GM10847 (cell line): ENCODE results near the gene EYA2.

Source experiments
- POLR2A ChIP-seq: IDR thresholded peaks from 2 replicates; pipeline ENCODE4 v1.6.1; 2011; ENCODE audit not compliant: insufficient read length; ENCODE audit errors: extremely low read depth

The EYA2 gene

DNA sequence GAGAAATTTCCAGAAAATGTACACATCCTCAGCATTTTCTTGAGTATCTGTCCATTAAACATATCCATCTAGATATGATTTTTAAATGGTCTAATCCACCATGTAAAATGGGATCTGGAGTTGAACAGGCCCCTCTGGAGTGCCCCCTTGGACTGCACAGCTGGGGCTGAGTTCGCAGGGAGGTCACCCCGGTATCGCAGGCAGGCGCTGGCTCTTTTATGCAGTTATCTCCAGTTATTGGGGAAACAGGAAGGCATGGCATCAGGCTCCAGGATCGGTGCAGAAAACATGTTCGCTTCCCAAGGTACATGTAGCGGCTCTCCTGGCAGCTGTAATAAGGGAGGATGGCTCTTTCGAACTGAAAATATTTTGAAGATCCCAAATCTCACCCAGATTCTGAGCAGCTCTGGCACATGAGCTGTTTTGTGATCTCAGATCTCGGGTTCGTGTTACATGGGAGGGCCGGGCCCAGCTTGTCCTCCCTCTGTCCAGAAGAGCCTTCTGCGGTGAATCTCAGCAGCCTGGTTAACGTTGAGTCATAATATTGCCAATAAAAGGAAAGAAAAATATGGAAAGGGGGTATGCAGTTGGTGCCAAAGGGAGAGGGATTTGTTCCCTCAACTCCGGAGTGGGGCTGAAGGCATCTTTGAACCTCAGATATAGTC is 167.7 kb downstream of the EYA2 start:
- TF ChIP-seq POLR2A, result no peak

DNA sequence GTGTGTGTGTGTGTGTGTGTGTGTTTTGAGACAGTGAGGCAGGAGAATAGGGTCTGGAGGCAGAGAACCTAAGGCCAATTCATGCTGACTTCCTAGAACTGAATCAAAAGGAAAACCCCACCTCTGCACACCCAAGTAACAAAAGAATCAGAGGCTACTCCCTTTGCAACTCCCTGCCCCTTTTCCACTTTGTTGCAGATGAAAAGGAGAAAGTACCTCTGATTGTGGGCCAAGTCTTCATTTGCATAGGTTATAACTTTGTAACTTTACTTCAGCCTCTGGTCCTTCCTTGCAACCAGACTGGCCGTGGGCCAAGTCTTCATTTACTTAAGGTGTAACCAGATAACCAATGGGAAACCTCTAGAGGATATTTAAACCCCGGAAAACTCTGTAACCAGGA is 168.8 kb downstream of the EYA2 start:
- no peak for TF ChIP-seq POLR2A

DNA sequence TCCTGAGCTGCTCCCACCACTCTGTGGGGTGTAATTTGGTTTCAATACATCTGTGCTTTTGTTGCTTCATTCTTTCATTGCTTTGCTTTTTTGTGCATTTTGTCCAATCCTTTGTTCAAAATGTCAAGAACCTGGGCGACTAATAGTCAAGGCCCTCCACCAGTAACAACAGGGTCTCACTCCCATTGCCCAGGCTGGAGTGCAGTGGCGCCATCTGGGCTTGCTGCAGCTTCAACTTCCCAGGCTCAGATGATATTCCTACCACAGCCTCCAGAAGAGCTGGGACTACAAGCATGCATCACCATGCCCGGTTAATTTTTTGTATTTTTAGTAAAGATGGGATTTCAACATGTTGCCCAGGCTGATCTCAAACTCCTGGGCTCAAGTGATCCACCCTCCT is 169.2 kb downstream of the EYA2 start:
- no peak for TF ChIP-seq POLR2A

DNA sequence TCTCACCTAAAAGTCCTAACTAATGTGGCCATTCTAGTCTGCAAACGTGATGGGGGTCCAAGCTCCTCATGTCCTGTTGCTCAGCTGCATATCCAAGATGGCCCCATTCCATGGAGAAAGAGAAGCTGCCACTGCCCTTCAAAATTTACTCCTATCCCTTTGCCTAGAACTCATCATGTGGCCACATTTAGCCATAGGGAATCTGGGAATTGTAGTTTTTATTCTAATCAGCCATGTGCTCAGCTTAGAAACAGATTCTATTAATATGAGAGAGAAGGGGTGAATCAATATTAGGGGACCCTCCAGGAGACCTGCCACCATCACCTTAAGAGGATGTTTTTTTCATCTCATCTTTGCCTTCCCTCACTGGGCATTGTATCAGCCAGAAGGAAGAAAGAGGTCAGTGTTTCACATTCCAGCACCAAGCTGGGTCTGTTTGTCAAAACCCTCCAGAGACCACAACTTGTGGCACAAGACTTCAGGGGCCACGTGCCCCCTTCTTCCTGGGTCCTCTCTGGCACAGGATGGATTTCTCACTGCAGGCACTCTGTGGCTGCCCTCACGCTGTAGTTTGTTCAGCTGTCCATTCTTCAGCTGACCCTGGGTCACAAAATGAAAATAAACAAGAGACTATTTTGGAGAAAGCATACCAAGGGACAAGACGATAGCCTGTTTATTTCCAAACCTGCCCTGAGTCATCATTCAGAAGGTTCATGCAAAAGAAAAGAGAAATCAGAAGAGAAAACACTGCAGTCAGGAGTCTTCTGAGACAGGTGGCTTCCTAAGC is 172.0 kb downstream of the EYA2 start:
- no peak for TF ChIP-seq POLR2A

DNA sequence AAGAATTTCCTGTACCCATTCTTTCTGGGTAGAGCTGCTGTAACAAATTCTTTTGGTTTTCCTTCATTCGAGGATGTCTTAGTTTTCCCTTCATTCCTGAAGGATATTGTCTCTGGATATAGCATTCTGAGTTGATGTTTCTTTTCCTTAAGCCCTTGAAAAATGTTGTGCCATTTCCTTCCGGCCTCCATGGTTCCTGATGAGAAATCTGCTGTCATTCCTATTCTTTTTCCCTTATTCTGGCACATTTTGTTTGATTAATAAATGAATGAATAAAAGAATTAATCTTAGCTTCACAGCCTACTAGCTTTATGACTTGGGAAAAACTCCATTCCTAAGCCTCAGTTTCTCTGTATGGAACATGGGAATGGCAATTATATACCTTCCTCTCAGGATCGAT is 173.1 kb downstream of the EYA2 start:
- TF ChIP-seq POLR2A, result no peak

DNA sequence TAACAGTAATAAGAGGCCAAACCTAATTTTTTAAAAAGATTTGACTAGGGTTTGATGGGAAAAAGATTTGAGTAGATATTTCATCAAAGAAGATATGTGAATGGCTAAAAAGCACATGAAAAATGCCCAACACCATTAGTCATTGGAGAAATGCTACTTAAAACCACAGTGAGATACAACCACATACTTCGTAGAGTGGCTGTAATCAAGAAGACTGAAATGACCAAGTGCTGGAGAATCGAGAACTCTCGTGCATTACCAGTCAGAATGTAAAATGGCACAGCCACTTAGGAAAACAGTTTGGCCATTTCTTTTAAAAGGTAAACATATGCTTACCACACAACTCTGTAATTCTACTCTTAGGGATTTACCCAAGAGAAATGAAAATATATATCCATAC is 175.5 kb downstream of the EYA2 start:
- no peak for TF ChIP-seq POLR2A

DNA sequence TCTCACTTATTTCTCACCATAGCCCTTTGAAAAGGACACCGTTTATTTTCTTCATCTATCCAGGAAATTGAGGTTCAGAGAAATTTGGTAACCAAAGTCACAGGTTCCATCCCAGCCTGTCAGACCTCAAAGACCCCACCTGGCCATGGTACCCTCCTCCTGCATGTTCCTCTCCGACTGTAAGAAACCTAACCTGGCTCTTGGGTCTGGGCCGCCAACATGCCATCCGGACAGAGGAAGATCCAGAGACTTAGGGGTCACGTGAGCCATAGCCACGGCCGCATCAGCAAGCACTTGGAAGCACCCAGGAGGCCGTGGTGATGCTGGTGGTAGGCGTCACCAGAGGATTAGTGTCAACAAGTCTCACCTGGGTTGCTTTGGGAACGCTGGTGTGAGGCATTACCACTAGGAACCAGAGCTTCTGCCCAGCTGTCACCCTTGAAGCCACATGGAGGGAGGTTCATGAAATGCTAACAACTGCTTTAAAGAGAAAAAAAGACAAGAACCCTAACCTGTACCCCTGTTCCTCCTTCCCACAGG is 177.1 kb downstream of the EYA2 start:
- TF ChIP-seq POLR2A, result no peak

DNA sequence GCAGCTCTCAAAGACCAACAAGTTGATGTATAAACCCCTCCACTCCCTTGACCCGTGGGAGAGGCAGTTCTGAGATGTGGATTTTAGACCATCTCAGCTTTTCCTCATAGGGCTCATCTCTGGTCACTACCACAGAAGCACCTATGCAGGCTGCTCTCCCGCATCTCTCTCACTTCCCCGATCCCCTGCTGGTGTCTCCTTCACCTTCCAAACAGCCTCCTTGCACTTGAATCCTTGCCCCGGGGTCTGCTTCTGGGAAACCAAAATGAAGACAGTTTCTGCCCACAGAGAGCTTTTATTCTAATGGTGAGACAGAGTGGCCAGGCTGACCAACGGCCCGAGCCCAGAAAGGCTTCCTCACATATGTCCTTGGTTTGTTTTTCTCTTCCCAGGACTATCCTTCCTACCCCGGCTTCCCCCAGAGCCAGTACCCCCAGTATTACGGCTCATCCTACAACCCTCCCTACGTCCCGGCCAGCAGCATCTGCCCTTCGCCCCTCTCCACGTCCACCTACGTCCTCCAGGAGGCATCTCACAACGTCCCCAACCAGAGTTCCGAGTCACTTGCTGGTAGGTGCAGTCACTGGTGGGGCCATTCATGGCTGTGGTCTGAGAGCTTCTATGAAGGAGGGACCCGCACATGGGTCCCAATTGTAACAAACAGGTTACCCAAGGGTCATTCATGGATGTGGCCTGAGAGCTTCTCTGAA is 179.3 kb downstream of the EYA2 start:
- no peak for TF ChIP-seq POLR2A

DNA sequence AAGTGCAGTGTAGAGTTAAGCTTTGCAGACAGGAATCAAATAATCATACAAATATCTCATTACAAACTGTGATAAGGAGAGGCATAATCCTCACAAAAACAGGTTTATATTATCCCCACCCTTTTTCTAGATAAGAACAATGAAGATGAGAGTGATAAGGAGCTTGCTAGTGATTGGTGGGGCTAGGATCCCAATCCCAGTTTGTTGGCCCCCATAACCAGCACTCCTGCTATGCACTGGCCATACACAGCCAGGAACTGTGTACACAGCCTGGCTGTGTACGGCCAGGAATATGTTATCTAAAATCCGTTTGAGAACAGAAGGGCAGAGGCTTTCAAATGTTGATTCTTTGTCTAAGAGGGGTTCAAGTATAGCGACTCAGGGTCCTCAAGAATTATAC is 180.6 kb downstream of the EYA2 start:
- no peak for TF ChIP-seq POLR2A

DNA sequence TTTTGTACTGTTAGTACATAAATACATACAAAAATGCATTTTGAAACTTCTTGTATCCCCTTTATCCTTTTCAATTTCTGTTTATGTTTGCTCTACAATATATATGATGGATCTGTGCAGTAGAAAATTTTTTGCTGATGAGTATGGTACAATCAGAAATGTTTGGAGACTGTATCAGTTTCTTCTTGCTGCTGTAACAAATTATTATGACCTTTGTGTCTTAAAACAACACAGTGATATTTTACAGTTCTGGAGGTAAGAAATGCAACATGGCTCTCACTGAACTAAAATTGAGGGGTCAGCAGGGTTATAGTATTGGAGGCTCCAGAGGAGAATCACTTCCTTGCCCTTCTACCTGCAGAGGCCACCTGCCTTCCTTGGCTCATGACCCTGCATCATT is 184.4 kb downstream of the EYA2 start:
- TF ChIP-seq POLR2A, result no peak

DNA sequence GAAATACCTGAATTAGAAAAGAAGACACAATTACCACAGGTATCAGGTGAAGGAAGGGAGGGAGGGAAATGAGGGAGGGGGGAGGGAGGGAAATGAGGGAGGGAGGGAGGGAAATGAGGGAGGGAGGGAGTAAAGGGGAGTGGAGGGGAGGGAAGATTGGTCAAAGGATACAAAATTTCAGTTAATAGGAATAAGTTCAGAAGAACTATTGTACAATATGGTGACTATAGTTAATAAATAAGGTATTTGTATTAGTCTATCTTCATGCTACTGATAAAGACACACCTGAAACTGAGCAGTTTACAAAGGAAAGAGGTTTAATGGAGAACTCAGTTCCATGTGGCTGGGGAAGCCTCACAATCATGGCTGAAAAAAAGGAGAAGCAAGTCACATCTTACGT is 185.7 kb downstream of the EYA2 start:
- TF ChIP-seq POLR2A, result no peak

DNA sequence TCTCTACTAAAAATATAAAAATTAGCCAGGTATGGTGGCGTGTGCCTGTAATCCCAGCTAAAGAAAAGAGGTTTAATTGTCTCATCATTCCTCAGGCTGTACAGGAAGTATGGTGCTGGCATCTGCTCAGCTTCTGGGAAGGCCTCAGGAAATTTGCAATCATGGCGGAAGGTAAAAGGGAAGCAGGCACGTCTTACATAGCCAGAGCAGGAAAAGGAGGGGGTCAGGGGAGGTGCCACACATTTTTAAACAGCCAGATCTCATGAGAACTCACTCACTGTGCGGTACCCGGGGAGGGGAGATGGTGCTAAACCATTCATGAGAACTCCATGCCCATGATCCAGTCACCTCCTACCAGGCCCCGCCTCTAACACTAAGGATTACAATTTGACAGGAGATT is 191.7 kb downstream of the EYA2 start:
- no peak for TF ChIP-seq POLR2A

DNA sequence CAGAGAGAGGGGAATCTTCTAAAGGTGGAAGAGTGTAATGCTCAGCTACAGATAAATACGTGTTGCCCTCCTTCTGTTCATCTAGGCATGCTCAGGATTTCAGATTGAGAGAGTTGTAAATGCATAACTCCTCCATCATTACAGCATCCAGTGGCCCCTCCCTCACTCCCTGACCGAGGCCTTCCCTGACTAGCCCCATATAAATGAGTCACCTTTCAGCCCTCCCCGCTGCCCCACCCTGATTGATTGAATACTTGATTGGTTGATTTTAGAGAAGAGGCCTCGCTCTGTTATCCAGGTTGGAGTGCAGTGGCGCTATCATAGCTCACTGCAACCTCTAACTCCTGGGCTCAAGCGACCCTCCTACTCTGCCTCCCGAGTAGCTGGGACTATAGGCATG is 193.7 kb downstream of the EYA2 start:
- TF ChIP-seq POLR2A, result no peak

DNA sequence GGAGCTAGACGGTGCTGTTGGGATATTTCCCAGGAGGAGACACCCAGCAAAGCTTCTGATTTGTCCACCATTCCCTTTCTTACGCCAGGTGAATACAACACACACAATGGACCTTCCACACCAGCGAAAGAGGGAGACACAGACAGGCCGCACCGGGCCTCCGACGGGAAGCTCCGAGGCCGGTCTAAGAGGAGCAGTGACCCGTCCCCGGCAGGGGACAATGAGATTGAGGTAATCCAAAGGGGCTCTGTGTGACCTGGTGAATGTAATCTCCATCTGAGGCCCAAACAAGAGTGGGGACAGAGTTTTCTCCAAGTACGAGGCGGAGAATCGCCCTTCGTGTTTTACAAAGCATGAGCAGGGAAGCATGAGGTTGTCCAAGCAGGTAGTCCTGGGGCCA is 194.5 kb downstream of the EYA2 start:
- no peak for TF ChIP-seq POLR2A

DNA sequence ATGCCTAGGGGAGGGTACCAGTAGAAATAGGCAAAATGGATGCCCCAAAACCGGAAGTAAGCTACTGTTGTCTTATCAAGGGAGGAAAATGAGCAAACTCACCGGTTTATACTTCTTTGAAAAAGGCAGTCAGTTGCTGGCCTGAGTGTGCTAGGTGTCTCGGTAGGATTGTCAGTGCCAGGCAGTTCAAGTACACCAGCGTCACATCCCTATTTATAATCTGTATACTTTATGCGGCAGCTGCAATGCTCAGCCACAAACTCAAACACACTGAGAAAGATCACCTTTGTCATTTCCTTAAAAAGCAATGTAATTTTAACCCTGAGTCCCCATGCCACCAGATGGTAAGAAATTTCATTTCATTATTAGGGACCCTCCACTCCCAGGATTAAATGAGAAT is 196.2 kb downstream of the EYA2 start:
- TF ChIP-seq POLR2A, result no peak
